H9 (cell line): Measurements from ENCODE around the gene ROM1. TPM values are rescaled to one million over a fixed set of nuclear protein-coding genes. Genes with fewer than 3 reads are reported as not detected.
A peak's percentile ranks its signal among the peaks of the same experiment; 100 is the strongest.

Source experiments
- DNase-seq: peaks from one replicate; pipeline ENCODE4 v3.0.0-alpha.2; 2017
- H2AFZ ChIP-seq: one replicate; pipeline ENCODE4 v1.6.1; 2013; ENCODE audit warnings: mild to moderate bottlenecking, low read length, control low read depth, moderate library complexity
- H2AK5ac ChIP-seq: 2 replicates; pipeline ENCODE4 v1.6.1; 2013; ENCODE audit warnings: low read length, control low read depth, mixed read lengths; ENCODE audit not compliant: insufficient read length
- H2BK120ac ChIP-seq: one replicate; pipeline ENCODE4 v1.6.1; 2013; ENCODE audit warnings: low read depth, mild to moderate bottlenecking, low read length, control low read depth, inconsistent platforms; ENCODE audit not compliant: poor library complexity, severe bottlenecking
- H2BK12ac ChIP-seq: 2 replicates; pipeline ENCODE4 v1.6.1; 2013; ENCODE audit warnings: low read length, control low read depth, mixed read lengths, low read depth; ENCODE audit not compliant: insufficient read length
- H2BK15ac ChIP-seq: 2 replicates; pipeline ENCODE4 v1.6.1; 2013; ENCODE audit warnings: low read depth, low read length, control low read depth
- H2BK20ac ChIP-seq: one replicate; pipeline ENCODE4 v1.6.1; 2013; ENCODE audit warnings: low read depth, mild to moderate bottlenecking, low read length, control low read depth, inconsistent platforms; ENCODE audit not compliant: poor library complexity, severe bottlenecking
- H2BK5ac ChIP-seq: 2 replicates; pipeline ENCODE4 v1.6.1; 2013; ENCODE audit warnings: low read length, control low read depth, mixed read lengths; ENCODE audit not compliant: insufficient read length
- H3K14ac ChIP-seq: 2 replicates; pipeline ENCODE4 v1.6.1; 2013; ENCODE audit warnings: low read length, control low read depth; ENCODE audit not compliant: insufficient read depth
- H3K18ac ChIP-seq: 2 replicates; pipeline ENCODE4 v1.6.1; 2013; ENCODE audit warnings: low read depth, mild to moderate bottlenecking, mixed read lengths, low read length, control low read depth; ENCODE audit not compliant: insufficient read length
- H3K23ac ChIP-seq: 2 replicates; pipeline ENCODE4 v1.6.1; 2013; ENCODE audit warnings: low read length, control low read depth, mixed read lengths, low read depth; ENCODE audit not compliant: insufficient read length
- H3K23me2 ChIP-seq: 2 replicates; pipeline ENCODE4 v1.6.1; 2013; ENCODE audit warnings: low read depth, mild to moderate bottlenecking, mixed read lengths, low read length, control low read depth; ENCODE audit not compliant: insufficient read length, poor library complexity, severe bottlenecking
- H3K27ac ChIP-seq: 2 replicates; pipeline ENCODE4 v1.5.1; 2013; ENCODE audit warnings: low read length, control low read depth, mixed read lengths, low read depth; ENCODE audit not compliant: insufficient read length
- H3K27me3 ChIP-seq: 2 replicates; pipeline ENCODE4 v1.6.1; 2013; ENCODE audit warnings: low read length, control low read depth, inconsistent platforms; ENCODE audit not compliant: insufficient read depth
- H3K4ac ChIP-seq: 2 replicates; pipeline ENCODE4 v1.6.1; 2013; ENCODE audit warnings: low read depth, mild to moderate bottlenecking, control low read depth, inconsistent platforms, low read length, moderate library complexity
- H3K4me1 ChIP-seq: 2 replicates; pipeline ENCODE4 v1.6.1; 2013; ENCODE audit warnings: low read length, control low read depth, inconsistent platforms; ENCODE audit not compliant: insufficient read depth
- H3K4me2 ChIP-seq: 2 replicates; pipeline ENCODE4 v1.6.1; 2013; ENCODE audit warnings: low read length, control low read depth, mixed read lengths; ENCODE audit not compliant: insufficient read length, insufficient read depth
- H3K56ac ChIP-seq: 2 replicates; pipeline ENCODE4 v1.6.1; 2013; ENCODE audit warnings: low read depth, mild to moderate bottlenecking, mixed read lengths, low read length, control low read depth; ENCODE audit not compliant: insufficient read length
- H3K79me1 ChIP-seq: 2 replicates; pipeline ENCODE4 v1.6.1; 2013; ENCODE audit warnings: low read depth, mild to moderate bottlenecking, moderate library complexity, low read length, control low read depth, inconsistent platforms; ENCODE audit not compliant: insufficient read depth, poor library complexity, severe bottlenecking
- H3K79me2 ChIP-seq: 2 replicates; pipeline ENCODE4 v1.6.1; 2013; ENCODE audit warnings: low read length, control low read depth, inconsistent platforms; ENCODE audit not compliant: insufficient read depth
- H3K9ac ChIP-seq: 2 replicates; pipeline ENCODE4 v1.6.1; 2013; ENCODE audit warnings: low read length, control low read depth, mixed read lengths; ENCODE audit not compliant: insufficient read length; ENCODE audit errors: extremely low read depth
- H3K9me3 ChIP-seq: one replicate; pipeline ENCODE4 v1.6.1; 2013; ENCODE audit warnings: low read depth, low read length, inconsistent platforms; ENCODE audit not compliant: control insufficient read depth
- H3T11ph ChIP-seq: one replicate; pipeline ENCODE4 v1.6.1; 2013; ENCODE audit warnings: mild to moderate bottlenecking, low read length, control low read depth, inconsistent platforms
- H4K20me1 ChIP-seq: one replicate; pipeline ENCODE4 v1.6.1; 2013; ENCODE audit not compliant: control insufficient read depth, insufficient read length, insufficient read depth
- H4K5ac ChIP-seq: 2 replicates; pipeline ENCODE4 v1.6.1; 2013; ENCODE audit warnings: low read depth, mild to moderate bottlenecking, mixed read lengths, low read length, control low read depth; ENCODE audit not compliant: insufficient read length
- H4K8ac ChIP-seq: replicated peaks from 2 replicates; pipeline ENCODE4 v1.6.1; 2013; ENCODE audit warnings: low read length, control low read depth, mixed read lengths, low read depth; ENCODE audit not compliant: insufficient read length
- H4K91ac ChIP-seq: 2 replicates; pipeline ENCODE4 v1.6.1; 2013; ENCODE audit warnings: low read depth, mild to moderate bottlenecking, moderate library complexity, mixed read lengths, low read length, control low read depth; ENCODE audit not compliant: insufficient read length
- H3K27ac Mint-ChIP-seq, 3 experiments: 2 replicates in 2 of 3; 3 replicates in 1 of 3; pipeline ENCODE4 v1.8.0; 2020 to 2021; ENCODE audit warnings: mixed read lengths in 3 of 3, mild to moderate bottlenecking in 1 of 3, moderate library complexity in 1 of 3
- H3K27me3 Mint-ChIP-seq: 2 replicates; pipeline ENCODE4 v1.8.0; 2021; ENCODE audit warnings: low read depth, mild to moderate bottlenecking, moderate library complexity, mixed read lengths
- H3K36me3 Mint-ChIP-seq, 3 experiments: 2 replicates in 2 of 3; 3 replicates in 1 of 3; pipeline ENCODE4 v1.8.0; 2020 to 2021; ENCODE audit warnings: low read depth in 3 of 3, mixed read lengths in 3 of 3; ENCODE audit not compliant: insufficient read depth in 1 of 3
- H3K4me1 Mint-ChIP-seq, 2 experiments: 2 replicates each; pipeline ENCODE4 v1.8.0; 2020; ENCODE audit warnings: mixed read lengths in 2 of 2
- H3K4me3 Mint-ChIP-seq, 2 experiments: 2 replicates in 1 of 2; 3 replicates in 1 of 2; pipeline ENCODE4 v1.8.0; 2020 to 2021; ENCODE audit warnings: mild to moderate bottlenecking in 2 of 2, mixed read lengths in 2 of 2, moderate library complexity in 1 of 2
- H3K9me3 Mint-ChIP-seq, 2 experiments: 2 replicates in 1 of 2; 3 replicates in 1 of 2; pipeline ENCODE4 v1.8.0; 2020; ENCODE audit warnings: mild to moderate bottlenecking in 2 of 2, mixed read lengths in 2 of 2, moderate library complexity in 1 of 2
- CTCF ChIP-seq: fragments of 200-600 bp; sonication (generic); conservative IDR thresholded peaks from 3 replicates; pipeline ENCODE4 v1.8.0; 2021; ENCODE audit warnings: antibody characterized with exemption, mild to moderate bottlenecking
- WGBS: extraction: QIAGEN DNeasy Blood & Tissue Kit; methylation state at CpG from one replicate; pipeline ENCODE4 v1.1.7; 2013; ENCODE audit warnings: missing lambda C conversion rate, low lambda C conversion rate, mixed read lengths; ENCODE audit not compliant: insufficient read length; ENCODE audit errors: extremely low coverage; 5-methylcytosine and 5-hydroxymethylcytosine counted together
- total RNA-seq: library from RNA; stranded (reverse); gene quantifications from 2 replicates; pipeline ENCODE4 v1.2.1, GENCODE V29; 2021

The ROM1 gene
- total RNA-seq, 1 experiment from 2014 or later: 0.79 TPM

- peak overlapping the region; percentile 77 to 95 for H3K4me3 Mint-ChIP-seq
- Histone ChIP-seq H3K56ac (no peak overlapping the region), H3K27ac (no peak overlapping the region), H3K79me2 (no peaks in the 10 kb centered on the region; the same call in 1 of the 2 replicates), H3K23me2 (peaks cover 8% of the 10 kb centered on the region), H4K20me1 (peaks cover 2% of the 10 kb centered on the region), H2BK20ac (no peak overlapping the region), H2BK120ac (no peak overlapping the region), H3K79me1 (no peaks in the 10 kb centered on the region), H2AK5ac (no peak overlapping the region), H3K14ac (no peak overlapping the region), H2AFZ (no peak overlapping the region), H2BK15ac (no peak overlapping the region), H2BK5ac (no peak overlapping the region), H3T11ph (no peak overlapping the region), H3K4me2 (peak overlapping the region; percentile 5), H3K4ac (no peak overlapping the region), H2BK12ac (no peak overlapping the region), H3K9ac (no peak overlapping the region), H3K18ac (no peak overlapping the region), H4K8ac (no peak overlapping the region), H3K4me1 (peaks cover 2% of the 10 kb centered on the region; the same call in 1 of the 2 replicates), H3K9me3 (no peaks in the 10 kb centered on the region), H3K27me3 (no peaks in the 10 kb centered on the region), H4K91ac (no peak overlapping the region), H3K23ac (no peak overlapping the region), H4K5ac (no peak overlapping the region)
- DNase-seq: no peak
- no peaks in the 10 kb centered on the region for H3K9me3 Mint-ChIP-seq
- no CpG with 5 or more reads among the region's 7 CpGs for WGBS
- H3K27ac Mint-ChIP-seq: peak overlapping the region; percentile 90 to 93 (median 93)
- no peaks in the 10 kb centered on the region for H3K27me3 Mint-ChIP-seq
- TF ChIP-seq CTCF: no peak
- H3K36me3 Mint-ChIP-seq: peaks cover 24 to 46% (median 40%) of the 10 kb centered on the region in 3 experiments; a peak in 6 of 7 replicates
- peaks cover 17 to 19% of the 10 kb centered on the region in 2 experiments for H3K4me1 Mint-ChIP-seq
Measured at GRCh38 chr11:62622476-62623089, 9.5 kb downstream of the ROM1 start.
